Urinary bladder (tissue), 4 donors: ENCODE results near the gene NUDCD3. TPM values are rescaled to one million over a fixed set of nuclear protein-coding genes. Genes with fewer than 3 reads are reported as not detected.
"Not testable (repeated sequence)": the region's sequence is repeated elsewhere in the genome, so short reads cannot be mapped to it uniquely, and the experiment has no call there.

Source experiments
- DNase-seq: peaks from one replicate; pipeline ENCODE4 v3.0.0-alpha.2; 2015; ENCODE audit errors: extremely low spot score
- H3K27ac ChIP-seq: one replicate; pipeline ENCODE4 v1.5.1; 2013; ENCODE audit warnings: low read depth, mild to moderate bottlenecking, moderate library complexity
- H3K36me3 ChIP-seq: one replicate; pipeline ENCODE4 v1.6.1; 2013; ENCODE audit warnings: mild to moderate bottlenecking, moderate library complexity; ENCODE audit not compliant: insufficient read depth
- H3K4me1 ChIP-seq: one replicate; pipeline ENCODE4 v1.6.1; 2013; ENCODE audit warnings: mild to moderate bottlenecking, moderate library complexity; ENCODE audit not compliant: insufficient read depth
- H3K4me3 ChIP-seq: one replicate; pipeline ENCODE4 v1.5.1; 2013; ENCODE audit warnings: low read depth, low read length
- WGBS: extraction: QIAGEN DNeasy Blood & Tissue Kit; methylation state at CpG from one replicate; pipeline ENCODE4 v1.1.7; 2013; 5-methylcytosine and 5-hydroxymethylcytosine counted together
- polyA plus RNA-seq: library from polyadenylated mRNA; stranded (reverse); fragments of 200-250 nt; gene quantifications from one replicate; pipeline ENCODE4 v1.2.3, GENCODE V29; 2013
- total RNA-seq: library from RNA; depleted of rRNA; stranded (reverse); fragments of >200 nt; gene quantifications from one replicate; pipeline ENCODE4 v1.2.3, GENCODE V29; 2014
- donor health status: healthy with polysubstance abuse.
- donor health status: healthy.

The NUDCD3 gene
- total and polyA plus RNA-seq, 2 donors, result 35.9 to 59.8 TPM

DNA sequence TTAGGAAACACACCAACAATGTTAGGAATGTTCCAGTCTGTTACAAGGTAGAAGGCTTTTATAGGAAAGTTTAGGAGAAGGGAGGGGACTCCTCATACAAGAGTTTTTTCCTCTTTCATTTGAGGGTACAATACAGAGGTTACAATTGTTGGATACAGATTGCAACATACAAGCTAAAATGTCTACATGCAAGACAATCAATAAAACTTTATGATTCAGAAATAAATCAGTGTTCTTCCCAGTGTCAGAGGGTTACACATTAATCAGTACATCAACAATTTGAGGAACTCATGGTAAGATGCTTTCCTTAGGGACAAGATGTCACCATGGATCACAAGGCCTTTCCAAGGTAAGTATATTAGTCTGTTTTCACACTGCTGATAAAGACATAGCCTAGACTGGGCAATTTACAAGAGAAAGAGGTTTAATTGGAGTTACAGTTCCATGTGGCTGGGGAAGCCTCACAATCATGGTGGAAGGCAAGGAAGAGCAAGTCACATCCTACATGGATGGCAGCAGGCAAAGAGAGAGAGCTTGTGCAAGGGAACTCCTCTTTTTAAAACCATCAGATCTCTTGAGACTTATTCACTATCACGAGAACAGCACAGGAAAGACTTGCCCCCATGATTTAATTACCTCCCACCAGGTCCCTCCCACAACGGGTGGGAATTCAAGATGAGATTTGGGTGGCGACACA is 16.3 kb upstream of the NUDCD3 start:
- H3K27ac ChIP-seq, DNase-seq, H3K4me3 ChIP-seq, H3K4me1 ChIP-seq, H3K36me3 ChIP-seq: not testable (repeated sequence)
- WGBS, result 76% methylated on average over 3 of the region's 3 CpGs

DNA sequence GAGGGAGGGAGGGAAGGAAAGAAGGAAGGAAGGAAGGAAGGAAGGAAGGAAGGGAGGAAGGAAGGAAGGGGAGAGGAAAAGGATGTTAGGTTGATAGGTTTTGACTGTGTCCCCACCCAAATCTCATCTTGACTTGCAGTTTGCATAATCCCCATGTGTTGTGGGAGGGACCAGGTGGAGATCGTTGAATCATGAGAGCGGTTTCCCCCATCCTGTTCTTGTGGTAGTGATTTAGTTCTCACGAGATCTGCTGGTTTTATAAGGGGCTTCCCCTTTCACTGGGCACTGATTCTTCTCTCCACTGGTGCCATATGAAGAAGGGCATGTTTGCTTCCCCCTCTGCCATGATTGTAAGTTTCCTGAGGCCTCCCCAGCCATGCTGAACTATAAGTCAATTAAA is 15.1 kb upstream of the NUDCD3 start:
- Histone ChIP-seq H3K4me3 (no peak overlapping the region), H3K27ac (no peak overlapping the region), H3K4me1 (no peaks in the 10 kb centered on the region), H3K36me3 (no peaks in the 10 kb centered on the region)
- no peak for DNase-seq
- 61% methylated on average over 3 of the region's 3 CpGs for WGBS

DNA sequence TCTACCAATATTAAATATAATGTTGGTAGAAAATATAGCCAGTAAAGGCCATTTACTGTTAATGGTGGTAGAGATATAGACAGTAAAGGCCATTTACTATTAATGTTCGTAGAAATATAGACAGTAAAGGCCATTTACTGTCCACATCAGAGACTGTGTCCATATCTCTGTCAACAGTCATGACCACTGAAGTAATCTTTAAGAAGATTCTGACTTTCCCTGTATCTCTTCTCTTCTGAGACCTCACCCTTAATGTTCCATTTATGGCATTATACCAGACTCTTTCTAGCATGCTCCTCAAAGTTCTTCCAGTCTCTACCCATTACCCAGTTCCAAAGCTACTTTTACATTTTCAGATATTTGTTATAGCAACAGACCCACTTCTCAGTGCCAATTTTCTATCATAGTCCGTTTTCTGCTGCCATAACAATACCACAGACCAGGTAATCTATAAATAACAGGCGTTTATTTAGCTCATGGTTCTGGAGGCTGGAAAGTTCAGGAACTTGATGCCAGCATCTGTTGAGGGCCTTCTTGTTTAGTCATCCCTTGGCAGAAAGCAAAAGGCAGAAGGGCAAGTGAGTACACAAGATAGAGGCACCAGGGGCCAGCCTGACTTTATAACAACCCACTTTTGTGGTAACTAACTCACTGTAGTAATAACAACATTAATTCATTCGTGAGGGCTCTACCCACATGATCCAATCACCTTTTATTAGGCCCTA is 7.9 kb upstream of the NUDCD3 start:
- WGBS, result 42% methylated on average over 4 of the region's 4 CpGs
- Histone ChIP-seq H3K27ac (no peak overlapping the region), H3K4me1 (no peaks in the 10 kb centered on the region), H3K4me3 (no peak overlapping the region), H3K36me3 (no peaks in the 10 kb centered on the region)
- DNase-seq, result no peak

DNA sequence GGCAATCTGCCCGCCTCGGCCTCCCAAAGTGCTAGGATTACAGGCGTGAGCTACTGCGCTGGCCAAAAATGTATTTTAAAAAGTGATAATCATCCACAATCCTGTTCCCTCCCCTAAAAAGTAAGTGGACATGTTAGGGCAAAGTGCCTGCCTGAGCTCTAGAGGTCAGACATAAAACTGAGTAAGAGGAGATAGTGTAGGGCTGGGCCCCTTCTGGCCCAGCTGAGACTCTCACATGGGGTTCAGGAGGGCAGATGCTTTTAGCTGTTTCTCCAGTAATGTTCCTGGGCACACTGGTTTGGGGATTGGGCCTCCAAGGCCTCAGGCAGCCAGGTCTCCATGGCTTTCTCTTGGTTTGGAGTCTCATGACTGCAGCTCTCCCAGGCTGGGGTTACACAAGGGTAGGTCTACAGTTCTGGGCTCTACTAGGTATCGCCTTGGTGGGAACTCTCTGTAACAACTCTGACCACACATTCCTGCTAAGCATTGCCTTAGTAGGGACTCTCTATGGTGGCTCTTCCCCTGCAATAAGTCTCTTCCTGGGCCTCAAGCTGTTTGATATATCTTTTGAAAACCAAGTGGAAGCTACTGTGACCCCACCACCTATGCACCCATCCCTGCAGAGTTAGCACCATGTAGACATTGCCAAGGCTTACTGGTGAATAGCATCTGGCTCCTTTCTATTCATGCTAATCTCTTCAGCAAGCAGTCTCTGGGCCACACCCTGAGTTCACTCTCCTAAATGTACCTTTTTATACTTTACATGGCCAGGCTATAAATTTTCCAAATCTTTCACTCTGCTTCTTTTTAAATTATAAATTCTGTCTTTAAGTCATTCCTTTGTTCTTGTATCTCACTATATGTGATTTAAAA is 6.9 kb upstream of the NUDCD3 start:
- no peak overlapping the region for H3K27ac ChIP-seq
- no peak for DNase-seq
- H3K36me3 ChIP-seq, result no peaks in the 10 kb centered on the region
- H3K4me1 ChIP-seq, result no peaks in the 10 kb centered on the region
- WGBS, result 87% methylated on average over 5 of the region's 5 CpGs
- no peak overlapping the region for H3K4me3 ChIP-seq

DNA sequence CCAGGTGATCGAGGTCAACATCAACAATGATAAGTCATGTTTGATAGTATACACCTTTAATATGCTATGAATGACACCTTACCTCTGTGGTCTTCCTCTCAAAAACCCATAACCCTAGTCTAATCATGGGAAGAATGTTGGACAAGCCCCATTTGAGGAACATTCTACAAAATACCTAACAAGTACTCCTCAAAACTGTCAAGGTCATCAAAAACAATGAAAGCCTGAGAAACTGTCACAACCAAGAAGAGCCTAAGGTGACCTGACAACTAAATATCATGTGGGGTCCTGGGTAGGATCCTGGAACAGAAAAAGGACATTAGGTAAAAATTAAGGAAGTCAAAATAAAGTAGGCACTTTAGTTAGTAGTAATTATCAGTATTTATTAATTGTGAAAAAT is 5.9 kb upstream of the NUDCD3 start:
- Histone ChIP-seq H3K4me1 (no peaks in the 10 kb centered on the region), H3K4me3 (no peak overlapping the region), H3K27ac (no peak overlapping the region), H3K36me3 (no peaks in the 10 kb centered on the region)
- WGBS, result 73% methylated on average over 1 of the region's 1 CpG
- DNase-seq, result no peak

DNA sequence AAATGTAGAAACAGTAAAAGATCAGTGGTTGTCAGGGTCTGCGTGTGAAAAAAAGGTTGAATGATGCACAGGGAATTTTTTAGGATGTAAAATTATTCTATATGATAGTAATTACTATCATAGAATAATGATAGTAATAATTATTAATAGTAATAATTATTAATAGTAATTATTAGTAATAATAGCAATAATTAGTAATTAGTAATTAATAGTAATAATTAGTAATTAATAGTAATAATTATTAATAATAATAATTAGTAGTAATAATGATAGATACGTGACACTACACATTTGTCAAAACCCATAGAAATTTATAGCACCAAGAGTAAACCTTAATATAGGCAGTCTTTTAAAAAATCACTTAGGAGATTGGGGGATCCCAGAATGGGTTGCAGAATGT is 4.5 kb upstream of the NUDCD3 start:
- DNase-seq, result no peak
- H3K36me3 ChIP-seq, result no peaks in the 10 kb centered on the region
- 76% methylated on average over 2 of the region's 2 CpGs for WGBS
- H3K4me1 ChIP-seq, result no peaks in the 10 kb centered on the region
- no peak overlapping the region for H3K4me3 ChIP-seq
- H3K27ac ChIP-seq, result no peak overlapping the region

DNA sequence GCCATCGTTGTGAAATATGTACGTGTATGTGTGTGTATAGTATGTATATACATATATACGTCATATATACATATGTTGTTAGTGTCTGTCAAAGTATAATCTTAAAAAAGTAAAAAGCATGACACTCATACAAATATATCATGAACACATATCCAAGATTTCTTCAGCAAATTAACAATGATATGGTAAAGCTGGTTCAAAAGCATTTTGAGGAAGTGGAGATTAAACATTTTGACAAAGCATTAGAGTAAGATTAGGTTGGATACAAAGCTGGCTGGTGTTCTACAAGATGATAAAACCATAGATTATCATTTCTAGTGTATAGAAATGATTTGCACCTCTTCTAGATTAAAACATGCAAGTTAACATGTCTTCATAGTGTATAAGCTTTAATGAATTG is 771 bp upstream of the NUDCD3 start:
- Histone ChIP-seq H3K4me1 (peaks cover 2% of the 10 kb centered on the region), H3K27ac (no peak overlapping the region), H3K4me3 (peak overlapping the region; percentile 83), H3K36me3 (no peaks in the 10 kb centered on the region)
- 6% methylated on average over 3 of the region's 3 CpGs for WGBS
- no peak for DNase-seq

DNA sequence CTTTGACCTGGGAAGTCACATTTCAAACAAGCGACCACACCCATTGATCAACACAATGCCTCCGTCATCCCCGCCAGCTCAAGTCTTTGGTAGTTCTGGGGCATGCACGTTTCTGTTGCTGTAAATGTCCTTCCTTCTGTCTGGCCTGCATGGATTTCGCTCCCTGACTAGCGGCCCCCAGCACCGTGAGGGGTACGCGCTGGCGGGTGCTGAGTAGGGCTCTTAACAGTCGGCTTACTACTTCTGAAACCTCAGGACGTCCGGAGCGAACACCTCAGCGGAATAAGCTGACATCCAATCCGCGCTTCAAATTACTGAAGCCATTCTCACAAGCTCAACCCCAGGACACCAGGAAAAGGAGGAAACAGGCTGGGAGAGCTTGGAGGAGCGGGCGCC is 505 bp downstream of the NUDCD3 start:
- Histone ChIP-seq H3K4me1 (peaks cover 2% of the 10 kb centered on the region), H3K4me3 (peak overlapping the region; percentile 83), H3K27ac (peak overlapping the region; percentile 74), H3K36me3 (no peaks in the 10 kb centered on the region)
- no peak for DNase-seq
- WGBS, result under 1% methylated on average over 19 of the region's 19 CpGs

DNA sequence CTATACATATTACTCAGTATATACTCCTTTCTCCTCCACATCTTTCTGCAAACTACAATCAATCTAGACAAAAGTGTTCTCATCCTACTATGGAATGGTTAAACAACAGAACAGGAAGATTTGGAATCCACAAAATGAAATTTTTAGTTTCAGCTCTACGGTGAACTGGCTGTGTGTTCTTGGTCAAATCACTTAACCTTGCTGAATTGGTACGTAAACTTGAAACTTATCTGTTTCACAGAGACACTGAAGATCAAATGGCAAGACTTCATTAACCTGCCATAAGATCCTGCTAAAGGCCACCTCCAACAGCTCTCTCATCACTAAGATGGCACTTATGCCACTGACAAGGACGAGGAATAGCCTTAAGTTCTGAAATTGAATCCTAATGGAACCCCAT is 1.5 kb downstream of the NUDCD3 start:
- 85% methylated on average over 3 of the region's 3 CpGs for WGBS
- no peaks in the 10 kb centered on the region for H3K36me3 ChIP-seq
- peak overlapping the region; percentile 83 for H3K4me3 ChIP-seq
- DNase-seq, result no peak
- no peak overlapping the region for H3K27ac ChIP-seq
- H3K4me1 ChIP-seq, result peaks cover 2% of the 10 kb centered on the region

DNA sequence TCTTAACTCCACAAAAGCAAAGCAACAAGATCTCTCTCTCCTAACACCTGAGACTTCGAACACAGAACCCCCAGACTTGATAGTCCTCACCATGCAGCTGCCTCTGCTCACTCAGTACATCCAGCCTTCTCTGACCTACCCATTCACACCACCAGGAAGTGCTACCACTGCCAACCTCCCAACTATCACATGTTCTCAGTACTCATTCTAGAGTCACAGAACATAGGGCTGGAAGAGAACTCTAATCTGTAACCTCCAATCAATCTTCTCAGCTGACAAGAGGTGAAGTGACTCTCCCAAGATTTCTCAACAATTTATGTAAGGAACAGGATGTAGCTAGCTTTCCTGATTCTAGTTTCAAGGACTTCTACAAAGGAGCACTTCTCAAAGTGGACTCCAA is 3.8 kb downstream of the NUDCD3 start:
- Histone ChIP-seq H3K36me3 (no peaks in the 10 kb centered on the region), H3K27ac (no peak overlapping the region), H3K4me1 (peaks cover 2% of the 10 kb centered on the region), H3K4me3 (no peak overlapping the region)
- no peak for DNase-seq
- WGBS, result 97% methylated on average over 1 of the region's 1 CpG

DNA sequence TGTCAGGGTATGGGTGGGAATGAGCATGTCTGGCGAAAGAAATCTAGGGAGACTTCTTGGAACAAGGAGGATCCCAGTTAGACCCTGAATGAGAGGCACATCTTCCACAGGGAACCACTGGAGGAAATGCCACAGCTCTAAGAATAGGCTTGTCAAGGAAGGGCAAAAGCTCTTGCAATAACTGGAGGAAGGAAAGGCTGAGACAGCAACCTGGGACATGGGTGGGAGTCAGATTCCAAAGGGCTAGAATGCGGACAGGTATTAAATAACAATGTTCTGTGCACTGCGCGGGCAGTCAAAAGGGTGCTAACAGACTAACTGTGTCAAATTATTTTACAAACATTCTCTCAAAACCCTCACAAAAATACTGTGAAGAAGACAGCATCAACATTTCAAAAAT is 4.5 kb downstream of the NUDCD3 start:
- no peak for DNase-seq
- Histone ChIP-seq H3K4me1 (peaks cover 2% of the 10 kb centered on the region), H3K27ac (no peak overlapping the region), H3K4me3 (no peak overlapping the region), H3K36me3 (no peaks in the 10 kb centered on the region)
- WGBS, result 88% methylated on average over 4 of the region's 4 CpGs

DNA sequence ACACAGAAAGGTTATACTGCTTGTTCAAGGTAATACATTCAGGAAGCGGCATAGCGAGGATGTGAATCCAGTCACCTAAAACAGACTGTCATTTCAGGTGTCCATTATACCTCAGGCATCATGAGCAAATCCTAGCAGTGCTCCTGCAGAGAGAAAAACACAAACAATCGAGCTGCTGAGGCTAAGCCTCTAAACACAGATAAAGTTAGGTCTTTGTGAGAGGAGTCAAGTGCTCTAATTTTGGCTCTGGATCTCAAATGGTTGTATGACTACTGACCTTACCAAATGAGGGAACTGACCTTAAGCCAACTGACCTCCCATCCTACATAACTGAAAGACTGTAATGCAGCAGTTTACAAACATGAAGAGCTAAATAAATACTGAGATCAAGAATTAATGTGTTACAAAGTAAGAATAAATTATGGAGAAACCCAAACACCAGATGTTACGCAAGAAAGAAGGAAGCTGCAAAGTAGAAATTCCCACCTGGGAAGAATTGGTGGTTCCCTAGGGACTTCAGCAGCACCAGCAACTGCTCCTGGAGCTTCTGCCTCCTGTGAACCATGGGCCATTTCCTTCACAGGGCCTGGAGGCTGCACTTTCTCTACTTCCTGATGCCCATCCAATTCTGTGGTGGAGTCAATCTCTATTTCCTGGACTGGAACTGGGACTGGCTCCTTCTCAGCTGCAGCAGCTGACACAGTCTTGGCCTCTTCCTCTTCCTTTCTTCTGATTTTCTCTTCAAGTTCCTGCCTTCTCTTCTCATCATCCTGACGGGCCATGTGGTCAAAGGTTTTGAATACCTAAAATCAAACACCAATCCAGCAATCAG is 5.8 kb downstream of the NUDCD3 start:
- Histone ChIP-seq H3K36me3 (no peaks in the 10 kb centered on the region), H3K4me1 (peaks cover 2% of the 10 kb centered on the region)
- 88% methylated on average over 5 of the region's 5 CpGs for WGBS

More for the DNA sequence above, 5.8 kb downstream of the NUDCD3 start:
- no peak overlapping the region for H3K27ac ChIP-seq
- no peak for DNase-seq
- no peak overlapping the region for H3K4me3 ChIP-seq
